OCI-LY1 (cell line): ENCODE data around the gene CDKN1C.

ENCODE experiments used
- H2AFZ ChIP-seq: fragments of 200-600 bp; sonication (generic), shearing (Covaris generic); 2 replicates; pipeline ENCODE4 v1.6.0; 2014; ENCODE audit warnings: antibody characterized with exemption, mild to moderate bottlenecking, low read length
- H3F3A ChIP-seq: fragments of 200-600 bp; sonication (generic), shearing (Covaris generic); 2 replicates; pipeline ENCODE4 v1.6.0; 2014; ENCODE audit warnings: mild to moderate bottlenecking, antibody characterized with exemption, low read length, moderate library complexity; ENCODE audit not compliant: insufficient read depth
- H3K27ac ChIP-seq: fragments of 200-600 bp; sonication (generic); 2 replicates; pipeline ENCODE4 v1.5.1; 2014; ENCODE audit warnings: low read length, mixed run types, mild to moderate bottlenecking, low read depth; ENCODE audit not compliant: poor library complexity, severe bottlenecking
- H3K27me3 ChIP-seq: fragments of 200-600 bp; sonication (generic); 2 replicates; pipeline ENCODE4 v1.6.0; 2014; ENCODE audit warnings: antibody characterized with exemption, mild to moderate bottlenecking, low read length, moderate library complexity; ENCODE audit not compliant: insufficient read depth
- H3K36me3 ChIP-seq: fragments of 200-600 bp; sonication (generic); 2 replicates; pipeline ENCODE4 v1.6.1; 2014; ENCODE audit warnings: mild to moderate bottlenecking, antibody characterized with exemption, low read length, moderate library complexity, mixed read lengths; ENCODE audit not compliant: insufficient read depth
- H3K4me1 ChIP-seq: fragments of 200-600 bp; sonication (generic); 2 replicates; pipeline ENCODE4 v1.5.1; 2014; ENCODE audit warnings: mild to moderate bottlenecking, low read length, moderate library complexity; ENCODE audit not compliant: insufficient read depth, severe bottlenecking
- H3K4me2 ChIP-seq: fragments of 200-600 bp; sonication (generic), shearing (Covaris generic); 2 replicates; pipeline ENCODE4 v1.6.1; 2014; ENCODE audit warnings: low read length
- H3K4me3 ChIP-seq: fragments of 200-600 bp; sonication (generic); 2 replicates; pipeline ENCODE4 v1.5.1; 2014; ENCODE audit warnings: low read length, low read depth, mild to moderate bottlenecking, mixed read lengths; ENCODE audit not compliant: poor library complexity, severe bottlenecking
- H3K79me2 ChIP-seq: fragments of 200-600 bp; shearing (Covaris generic); 2 replicates; pipeline ENCODE4 v1.6.1; 2016; ENCODE audit warnings: mixed run types, low read length, mixed read lengths; ENCODE audit not compliant: insufficient read depth
- H3K9ac ChIP-seq: fragments of 200-600 bp; sonication (generic), shearing (Covaris generic); 2 replicates; pipeline ENCODE4 v1.6.1; 2014; ENCODE audit warnings: mild to moderate bottlenecking, low read length, mixed read lengths
- H3K9me2 ChIP-seq: fragments of 200-600 bp; sonication (generic), shearing (Covaris generic); 2 replicates; pipeline ENCODE4 v1.6.1; 2014; ENCODE audit warnings: low read depth, mild to moderate bottlenecking, low read length, mixed read lengths
- H3K9me3 ChIP-seq: fragments of 200-600 bp; shearing (Covaris generic); 2 replicates; pipeline ENCODE4 v1.6.1; 2014; ENCODE audit warnings: low read length, mixed read lengths
- H4K20me1 ChIP-seq: fragments of 200-600 bp; sonication (generic), shearing (Covaris generic); 2 replicates; pipeline ENCODE4 v1.6.0; 2016; ENCODE audit warnings: mild to moderate bottlenecking, low read length; ENCODE audit not compliant: insufficient read depth
- CTCF ChIP-seq: fragments of 200-600 bp; sonication (generic), shearing (Covaris generic); IDR thresholded peaks from 2 replicates; pipeline ENCODE4 v1.5.1; 2017; ENCODE audit warnings: mild to moderate bottlenecking, antibody characterized with exemption, low read length, moderate library complexity, mixed read lengths
- EZH2 ChIP-seq: fragments of 200-600 bp; sonication (generic), shearing (Covaris generic); IDR thresholded peaks from 2 replicates; pipeline ENCODE4 v1.8.0; 2017; ENCODE audit warnings: borderline replicate concordance, mixed run types, mild to moderate bottlenecking, antibody characterized with exemption, low read length, moderate library complexity, mixed read lengths

CDKN1C gene

GRCh38 chr11:2865922-2866577 is 19.5 kb downstream of the CDKN1C start:
- Histone ChIP-seq H3F3A (no peaks in the 10 kb centered on the region), H3K27me3 (peaks cover 8% of the 10 kb centered on the region; the same call in 1 of the 2 replicates), H3K9me2 (no peaks in the 10 kb centered on the region), H3K9ac (no peak overlapping the region), H3K4me1 (no peaks in the 10 kb centered on the region), H2AFZ (no peak overlapping the region), H3K4me3 (no peak overlapping the region), H3K36me3 (no peaks in the 10 kb centered on the region), H3K27ac (no peak overlapping the region), H3K9me3 (no peaks in the 10 kb centered on the region), H4K20me1 (no peaks in the 10 kb centered on the region), H3K79me2 (no peaks in the 10 kb centered on the region), H3K4me2 (no peak overlapping the region)
- no peak for TF ChIP-seq CTCF
- no peak for TF ChIP-seq EZH2

- no peak overlapping the region for H3K4me3 ChIP-seq
- H4K20me1 ChIP-seq = no peaks in the 10 kb centered on the region
- no peaks in the 10 kb centered on the region for H3K36me3 ChIP-seq
- no peak overlapping the region for H3K27ac ChIP-seq
- no peaks in the 10 kb centered on the region for H3K9me3 ChIP-seq
- no peaks in the 10 kb centered on the region for H3K79me2 ChIP-seq
- TF ChIP-seq EZH2 (no peak), CTCF (no peak)
- H3K9ac ChIP-seq = no peak overlapping the region
- no peaks in the 10 kb centered on the region for H3F3A ChIP-seq
- no peaks in the 10 kb centered on the region for H3K9me2 ChIP-seq
- peaks cover 8% of the 10 kb centered on the region; the same call in 1 of the 2 replicates for H3K27me3 ChIP-seq
- H3K4me1 ChIP-seq = no peaks in the 10 kb centered on the region
- H3K4me2 ChIP-seq = no peak overlapping the region
- H2AFZ ChIP-seq = no peak overlapping the region
Measured at GRCh38 chr11:2864901-2865300, 20.7 kb downstream of the CDKN1C start.

GRCh38 chr11:2863276-2863618 is 22.3 kb downstream of the CDKN1C start:
- H3K4me2 ChIP-seq = no peak overlapping the region
- H3F3A ChIP-seq = no peaks in the 10 kb centered on the region
- no peaks in the 10 kb centered on the region for H3K9me3 ChIP-seq
- H4K20me1 ChIP-seq = no peaks in the 10 kb centered on the region
- H3K27me3 ChIP-seq = peaks cover 13% of the 10 kb centered on the region; the same call in 1 of the 2 replicates
- no peak overlapping the region for H3K4me3 ChIP-seq
- H3K79me2 ChIP-seq = no peaks in the 10 kb centered on the region
- H3K4me1 ChIP-seq = no peaks in the 10 kb centered on the region
- H3K9ac ChIP-seq = no peak overlapping the region
- H2AFZ ChIP-seq = no peak overlapping the region
- H3K27ac ChIP-seq = no peak overlapping the region
- TF ChIP-seq CTCF = no peak
- TF ChIP-seq EZH2 = no peak
- H3K36me3 ChIP-seq = no peaks in the 10 kb centered on the region
- no peaks in the 10 kb centered on the region for H3K9me2 ChIP-seq
